Peyer's patch (tissue), 4 donors: ENCODE results near the gene FMO5.
"Not testable (repeated sequence)": the region's sequence is repeated elsewhere in the genome, so short reads cannot be mapped to it uniquely, and the experiment has no call there.

ENCODE experiments used
- POLR2A ChIP-seq, 2 donors: fragments of 450-650 bp; IDR thresholded peaks; one replicate each; pipeline ENCODE4 v1.5.1; 2017; ENCODE audit warnings: antibody characterized with exemption in 2 of 2, mild to moderate bottlenecking in 2 of 2, moderate library complexity in 2 of 2
- TF ChIP-seq, protein P1 (sequence below), 6 experiments: fragments of 450-650 bp in 4 of 6; fragments of 200-600 bp in 2 of 6; sonication (generic) in 1 of 6; IDR thresholded peaks; one replicate each; pipeline ENCODE4 v1.5.1; 2017 to 2019; ENCODE audit warnings: antibody characterized with exemption in 6 of 6, mild to moderate bottlenecking in 3 of 6, moderate library complexity in 1 of 6

DNA sequence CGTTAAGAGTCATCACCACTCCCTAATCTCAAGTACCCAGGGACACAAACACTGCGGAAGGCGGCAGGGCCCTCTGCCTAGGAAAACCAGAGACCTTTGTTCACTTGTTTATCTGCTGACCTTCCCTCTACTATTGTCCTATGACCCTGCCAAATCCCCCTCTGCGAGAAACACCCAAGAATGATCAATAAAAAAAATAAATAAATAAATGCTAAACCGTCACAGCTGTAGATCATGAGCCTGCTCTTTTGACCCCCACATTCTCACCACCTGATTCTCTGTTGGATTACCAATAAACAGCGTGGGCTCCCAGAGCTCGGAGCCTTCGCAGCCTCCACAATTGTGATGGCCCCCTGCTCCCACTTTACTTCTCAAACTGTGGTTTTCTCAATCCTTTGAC is 8.8 kb upstream of the FMO5 start:
- TF ChIP-seq, protein P1, sequence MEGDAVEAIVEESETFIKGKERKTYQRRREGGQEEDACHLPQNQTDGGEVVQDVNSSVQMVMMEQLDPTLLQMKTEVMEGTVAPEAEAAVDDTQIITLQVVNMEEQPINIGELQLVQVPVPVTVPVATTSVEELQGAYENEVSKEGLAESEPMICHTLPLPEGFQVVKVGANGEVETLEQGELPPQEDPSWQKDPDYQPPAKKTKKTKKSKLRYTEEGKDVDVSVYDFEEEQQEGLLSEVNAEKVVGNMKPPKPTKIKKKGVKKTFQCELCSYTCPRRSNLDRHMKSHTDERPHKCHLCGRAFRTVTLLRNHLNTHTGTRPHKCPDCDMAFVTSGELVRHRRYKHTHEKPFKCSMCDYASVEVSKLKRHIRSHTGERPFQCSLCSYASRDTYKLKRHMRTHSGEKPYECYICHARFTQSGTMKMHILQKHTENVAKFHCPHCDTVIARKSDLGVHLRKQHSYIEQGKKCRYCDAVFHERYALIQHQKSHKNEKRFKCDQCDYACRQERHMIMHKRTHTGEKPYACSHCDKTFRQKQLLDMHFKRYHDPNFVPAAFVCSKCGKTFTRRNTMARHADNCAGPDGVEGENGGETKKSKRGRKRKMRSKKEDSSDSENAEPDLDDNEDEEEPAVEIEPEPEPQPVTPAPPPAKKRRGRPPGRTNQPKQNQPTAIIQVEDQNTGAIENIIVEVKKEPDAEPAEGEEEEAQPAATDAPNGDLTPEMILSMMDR (IDR thresholded peaks at IDR 0.05): not testable (repeated sequence)
- not testable (repeated sequence) for TF ChIP-seq POLR2A (IDR thresholded peaks at IDR 0.05)
